Neural crest cell (in vitro differentiated cells): Measurements from ENCODE around the gene DNAJB13. TPM values are rescaled to one million over a fixed set of nuclear protein-coding genes. Genes with fewer than 3 reads are reported as not detected.
A peak's percentile ranks its signal among the peaks of the same experiment; 100 is the strongest.

Source experiments
- DNase-seq: peaks from one replicate; pipeline ENCODE4 v3.0.0; 2021; ENCODE audit warnings: low read depth, mixed read lengths, low spot score
- H3K27ac Mint-ChIP-seq: one replicate; pipeline ENCODE4 v1.8.0; 2021; ENCODE audit warnings: mild to moderate bottlenecking, mixed read lengths; ENCODE audit not compliant: unreplicated experiment
- H3K27me3 Mint-ChIP-seq: 2 replicates; pipeline ENCODE4 v1.8.0; 2021; ENCODE audit warnings: low read depth, mild to moderate bottlenecking, mixed read lengths
- H3K36me3 Mint-ChIP-seq: 2 replicates; pipeline ENCODE4 v1.8.0; 2021; ENCODE audit warnings: low read depth, mild to moderate bottlenecking, mixed read lengths
- H3K4me1 Mint-ChIP-seq: 2 replicates; pipeline ENCODE4 v1.8.0; 2021; ENCODE audit warnings: mixed read lengths
- H3K4me3 Mint-ChIP-seq: one replicate; pipeline ENCODE4 v1.8.0; 2021; ENCODE audit warnings: mild to moderate bottlenecking, mixed read lengths
- H3K9me3 Mint-ChIP-seq: 2 replicates; pipeline ENCODE4 v1.8.0; 2021; ENCODE audit warnings: mixed read lengths
- total RNA-seq: library from RNA; stranded (reverse); gene quantifications from 2 replicates; pipeline ENCODE4 v1.2.1, GENCODE V29; 2021
- TF ChIP-seq, protein P1 (sequence below): fragments of 200-600 bp; sonication (generic); conservative IDR thresholded peaks from 2 replicates; pipeline ENCODE4 v1.5.0; 2021; ENCODE audit warnings: antibody characterized with exemption, mild to moderate bottlenecking

The DNAJB13 gene
- total RNA-seq, 1 donor from 2014 or later, result 0.35 TPM

GRCh38 chr11:73958521-73959141 lies 7.8 kb downstream of the DNAJB13 start:
- no peaks in the 10 kb centered on the region for H3K36me3 Mint-ChIP-seq
- no peaks in the 10 kb centered on the region for H3K9me3 Mint-ChIP-seq
- no peak for DNase-seq
- TF ChIP-seq, protein P1, sequence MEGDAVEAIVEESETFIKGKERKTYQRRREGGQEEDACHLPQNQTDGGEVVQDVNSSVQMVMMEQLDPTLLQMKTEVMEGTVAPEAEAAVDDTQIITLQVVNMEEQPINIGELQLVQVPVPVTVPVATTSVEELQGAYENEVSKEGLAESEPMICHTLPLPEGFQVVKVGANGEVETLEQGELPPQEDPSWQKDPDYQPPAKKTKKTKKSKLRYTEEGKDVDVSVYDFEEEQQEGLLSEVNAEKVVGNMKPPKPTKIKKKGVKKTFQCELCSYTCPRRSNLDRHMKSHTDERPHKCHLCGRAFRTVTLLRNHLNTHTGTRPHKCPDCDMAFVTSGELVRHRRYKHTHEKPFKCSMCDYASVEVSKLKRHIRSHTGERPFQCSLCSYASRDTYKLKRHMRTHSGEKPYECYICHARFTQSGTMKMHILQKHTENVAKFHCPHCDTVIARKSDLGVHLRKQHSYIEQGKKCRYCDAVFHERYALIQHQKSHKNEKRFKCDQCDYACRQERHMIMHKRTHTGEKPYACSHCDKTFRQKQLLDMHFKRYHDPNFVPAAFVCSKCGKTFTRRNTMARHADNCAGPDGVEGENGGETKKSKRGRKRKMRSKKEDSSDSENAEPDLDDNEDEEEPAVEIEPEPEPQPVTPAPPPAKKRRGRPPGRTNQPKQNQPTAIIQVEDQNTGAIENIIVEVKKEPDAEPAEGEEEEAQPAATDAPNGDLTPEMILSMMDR, result no peak
- H3K4me1 Mint-ChIP-seq, result peaks cover 12% of the 10 kb centered on the region
- H3K27me3 Mint-ChIP-seq, result no peaks in the 10 kb centered on the region
- no peak overlapping the region for H3K27ac Mint-ChIP-seq
- no peak overlapping the region for H3K4me3 Mint-ChIP-seq

- no peak overlapping the region for H3K27ac Mint-ChIP-seq
- no peak overlapping the region for H3K4me3 Mint-ChIP-seq
- no peaks in the 10 kb centered on the region for H3K36me3 Mint-ChIP-seq
- H3K9me3 Mint-ChIP-seq, result no peaks in the 10 kb centered on the region
- H3K4me1 Mint-ChIP-seq, result peaks cover 14% of the 10 kb centered on the region
- TF ChIP-seq, protein P1, result no peak
- H3K27me3 Mint-ChIP-seq, result no peaks in the 10 kb centered on the region
- no peak for DNase-seq
Observed at GRCh38 chr11:73961321-73961720, 10.5 kb downstream of the DNAJB13 start.

GRCh38 chr11:73962101-73962705 lies 11.4 kb downstream of the DNAJB13 start:
- Mint-ChIP-seq H3K9me3 (no peaks in the 10 kb centered on the region), H3K4me3 (no peak overlapping the region), H3K4me1 (peaks cover 8% of the 10 kb centered on the region), H3K27ac (peak overlapping the region; percentile 13), H3K27me3 (no peaks in the 10 kb centered on the region), H3K36me3 (no peaks in the 10 kb centered on the region)
- TF ChIP-seq, protein P1, result no peak
- DNase-seq, result no peak

DNA sequence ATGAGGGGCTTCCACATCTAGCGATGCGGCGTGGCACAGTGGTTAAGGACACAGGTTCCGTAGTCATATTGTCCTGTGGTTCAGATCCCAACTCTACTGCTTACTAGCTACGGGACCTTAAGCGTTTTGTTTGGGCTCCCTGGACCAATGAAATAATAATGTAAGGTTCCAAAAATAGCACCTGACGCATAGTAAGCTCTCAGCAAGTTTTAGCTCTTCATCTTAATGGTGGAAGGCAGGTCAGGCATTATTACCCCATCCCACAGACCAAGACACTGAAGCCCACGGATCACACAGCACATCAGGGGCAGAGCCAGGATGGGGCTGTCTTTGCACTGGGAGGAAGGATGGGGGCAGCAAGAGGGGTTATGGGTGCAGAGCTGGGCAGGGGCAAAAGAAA lies 13.0 kb downstream of the DNAJB13 start:
- TF ChIP-seq, protein P1, result no peak
- H3K4me3 Mint-ChIP-seq, result no peak overlapping the region
- peaks cover 8% of the 10 kb centered on the region for H3K4me1 Mint-ChIP-seq
- H3K27me3 Mint-ChIP-seq, result peaks cover 4% of the 10 kb centered on the region
- H3K27ac Mint-ChIP-seq, result peak overlapping the region; percentile 60
- H3K36me3 Mint-ChIP-seq, result no peaks in the 10 kb centered on the region
- H3K9me3 Mint-ChIP-seq, result no peaks in the 10 kb centered on the region
- DNase-seq, result no peak

GRCh38 chr11:73965076-73965763 lies 14.4 kb downstream of the DNAJB13 start:
- Mint-ChIP-seq H3K4me1 (peaks cover 8% of the 10 kb centered on the region), H3K27me3 (peaks cover 4% of the 10 kb centered on the region), H3K4me3 (no peak overlapping the region), H3K9me3 (no peaks in the 10 kb centered on the region), H3K36me3 (no peaks in the 10 kb centered on the region), H3K27ac (no peak overlapping the region)
- TF ChIP-seq, protein P1, result no peak
- no peak for DNase-seq
